Uterine smooth muscle cell (primary cell): ENCODE results near the gene DBF4B. TPM values are rescaled to one million over a fixed set of nuclear protein-coding genes. Genes with fewer than 3 reads are reported as not detected.

ENCODE experiments used
- total RNA-seq: library from RNA; depleted of rRNA; stranded (reverse); fragments of >200 nt; gene quantifications from 2 replicates; pipeline ENCODE4 v1.2.3, GENCODE V29; 2014

Gene DBF4B, protein sequence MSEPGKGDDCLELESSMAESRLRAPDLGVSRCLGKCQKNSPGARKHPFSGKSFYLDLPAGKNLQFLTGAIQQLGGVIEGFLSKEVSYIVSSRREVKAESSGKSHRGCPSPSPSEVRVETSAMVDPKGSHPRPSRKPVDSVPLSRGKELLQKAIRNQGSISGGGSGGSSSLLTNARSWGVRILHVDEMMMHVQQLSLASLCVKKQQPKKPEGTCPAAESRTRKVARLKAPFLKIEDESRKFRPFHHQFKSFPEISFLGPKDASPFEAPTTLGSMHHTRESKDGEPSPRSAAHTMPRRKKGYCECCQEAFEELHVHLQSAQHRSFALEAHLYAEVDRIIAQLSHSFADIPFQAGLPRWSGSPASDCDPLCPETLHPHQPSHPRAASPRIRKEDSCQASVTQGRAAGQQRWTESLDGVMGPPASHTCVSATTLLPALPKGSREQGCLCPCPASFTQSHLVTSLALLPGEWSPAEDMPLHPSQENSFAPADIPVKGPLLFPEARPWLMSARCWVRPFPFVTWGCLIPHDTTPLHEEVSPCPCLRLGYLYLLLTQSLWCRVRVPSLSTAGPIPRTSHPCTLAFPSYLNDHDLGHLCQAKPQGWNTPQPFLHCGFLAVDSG
- 4.9 and 10.1 TPM in 2 replicates for total RNA-seq

DNA sequence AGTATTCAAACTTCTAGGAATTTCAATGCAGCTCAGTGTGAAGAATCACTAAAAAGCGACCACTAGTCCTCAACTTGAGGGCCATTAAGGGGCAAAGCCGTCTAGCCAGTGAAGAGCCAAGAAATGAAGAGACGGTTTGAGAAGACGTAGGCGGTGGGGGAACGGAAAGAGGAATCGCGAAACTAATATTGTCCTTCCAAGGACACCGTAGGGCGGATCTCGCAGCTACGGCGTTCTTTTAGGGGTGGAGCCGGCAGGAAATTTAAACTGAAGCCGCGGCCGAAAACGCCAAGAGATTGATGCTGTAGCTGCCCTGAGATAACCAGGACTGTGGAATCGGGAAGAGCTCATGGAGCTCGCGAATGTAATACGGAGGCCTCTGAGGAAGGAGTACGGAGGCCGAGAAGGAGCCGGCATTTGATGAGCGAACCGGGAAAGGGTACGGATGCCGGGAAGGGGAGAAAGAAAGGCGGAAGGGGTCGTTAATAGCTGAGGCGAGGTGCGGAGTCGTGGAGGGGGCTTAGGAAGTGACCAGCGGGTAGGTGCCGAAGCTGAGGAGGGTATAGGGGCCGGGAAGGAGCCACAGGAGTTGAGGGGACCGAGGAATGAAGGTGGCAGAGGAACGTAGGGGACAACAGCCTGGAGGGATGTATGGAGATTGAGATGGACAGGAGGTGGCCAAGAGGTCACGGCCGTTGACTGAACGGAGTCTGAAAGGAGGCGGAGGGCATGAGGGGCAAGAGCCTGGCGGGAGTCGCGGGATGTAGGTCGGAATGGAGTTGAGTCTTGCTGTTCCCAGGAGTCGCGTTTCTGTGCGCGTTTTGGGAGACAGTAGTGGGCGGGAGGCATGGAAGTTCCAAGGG is at the start of gene DBF4B:
DBF4B (plus strand) TSS at position 265 of the 863 bp plus-strand sequence; CDS start at position 421, 156 bp downstream.

DNA sequence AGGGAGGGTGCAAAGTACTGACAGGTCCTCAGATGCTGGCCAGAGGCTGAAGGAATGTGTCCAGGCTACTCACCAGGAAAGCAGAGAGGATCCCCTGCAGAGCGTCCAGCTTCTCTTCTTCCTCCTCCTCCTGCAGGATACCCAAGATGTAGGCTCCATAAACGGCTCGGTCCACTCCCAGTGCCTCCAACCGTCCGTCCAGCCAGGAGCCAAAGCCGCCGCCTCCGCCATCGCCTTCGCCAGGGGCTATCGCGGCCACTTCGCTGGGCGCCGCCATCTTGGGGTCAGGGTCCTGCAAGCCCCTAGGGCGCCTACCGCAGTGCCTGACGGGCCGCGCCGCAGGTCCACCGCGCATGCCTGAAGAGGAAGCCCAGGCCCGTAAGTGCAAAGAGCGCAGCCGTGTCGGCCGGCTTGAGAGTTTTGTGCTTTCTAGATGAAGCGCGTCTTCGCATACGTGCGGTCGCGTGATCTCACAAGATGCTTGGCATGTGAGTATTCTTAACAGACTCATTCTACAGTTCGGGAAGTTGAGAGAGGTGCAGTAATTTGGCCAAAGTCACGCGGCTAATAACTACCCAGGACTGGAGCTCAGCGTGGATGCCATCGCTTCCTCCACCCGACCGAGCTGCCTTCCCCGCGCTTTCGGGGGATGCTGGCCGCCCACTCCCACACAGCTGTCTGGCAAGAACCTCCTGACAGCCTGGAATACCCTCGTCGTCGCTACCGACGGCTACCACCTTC is 18.8 kb upstream of the DBF4B start, which contains the start of gene CCDC43:
CCDC43 (minus strand) TSS at position 300 of the 741 bp plus-strand sequence; CDS start at position 277, 23 bp downstream.

DNA sequence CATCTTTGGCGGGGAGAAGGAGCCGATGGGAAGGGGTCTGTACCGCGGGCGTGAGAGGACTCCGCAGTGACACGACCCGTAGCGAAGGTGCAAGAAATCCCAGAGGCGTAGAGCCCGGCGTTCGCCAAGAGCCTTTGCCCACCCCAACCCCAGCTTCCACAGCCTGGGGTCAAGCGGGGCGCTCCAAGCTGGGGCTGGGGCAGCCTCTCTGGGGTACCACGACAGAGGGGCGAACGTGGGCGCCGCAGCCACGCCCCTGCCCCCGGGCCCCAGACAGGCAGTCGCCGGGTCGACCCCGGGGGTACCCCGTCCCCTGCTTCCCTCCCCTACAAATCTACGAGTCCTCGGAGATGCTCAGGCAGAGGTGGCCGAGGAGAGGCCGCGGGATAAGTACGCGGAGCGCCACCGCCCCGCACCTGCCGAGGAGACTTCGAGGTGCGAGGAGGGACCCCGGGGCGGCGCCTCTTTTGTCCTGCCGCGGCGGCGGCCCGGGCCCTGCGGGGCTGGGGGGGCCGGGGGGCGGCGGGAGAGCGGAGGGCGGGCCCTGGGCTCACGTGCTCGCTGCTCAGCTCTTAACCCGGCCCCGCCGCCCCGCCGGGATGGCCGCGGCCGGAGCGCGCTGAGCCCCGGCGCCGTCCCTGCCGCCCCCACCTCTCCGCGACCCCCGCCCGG is 50.1 kb downstream of the DBF4B start, which contains the start of gene ADAM11:
ADAM11 (plus strand) TSS at position 575 of the 672 bp plus-strand sequence. CDS start 212 bp downstream, outside the sequence.

Other genes starting within 250 kb of the DBF4B start
- gene GPATCH8, start 205.3 kb upstream of the DBF4B start, total RNA-seq = 22.6 and 24.2 TPM in 2 replicates
- 11.2 and 31.4 TPM in 2 replicates for gene FZD2, start 151.2 kb upstream of the DBF4B start, total RNA-seq
- 0.12 and 0.22 TPM in 2 replicates for gene MEIOC, start 52.2 kb upstream of the DBF4B start, total RNA-seq
- gene CCDC43, start 18.9 kb upstream of the DBF4B start, total RNA-seq = 44.4 and 53.2 TPM in 2 replicates
- gene ADAM11, start 50.3 kb downstream of the DBF4B start, total RNA-seq = 0.75 and 0.77 TPM in 2 replicates
- 56.0 and 69.2 TPM in 2 replicates for gene GJC1, start 121.6 kb downstream of the DBF4B start, total RNA-seq
- not detected in 2 replicates for gene HIGD1B, start 139.2 kb downstream of the DBF4B start, total RNA-seq
- gene EFTUD2, start 190.8 kb downstream of the DBF4B start, total RNA-seq = 88.9 and 207 TPM in 2 replicates
- gene GFAP, start 206.8 kb downstream of the DBF4B start, total RNA-seq = 0.12 TPM in 1 of 2 replicates, not detected in the other
- 1.7 and 8.9 TPM in 2 replicates for gene KIF18B, start 239.1 kb downstream of the DBF4B start, total RNA-seq